Measurements from ENCODE around the gene IGSF3. TPM values are rescaled to one million over a fixed set of nuclear protein-coding genes. Genes with fewer than 3 reads are reported as not detected.
A peak's percentile ranks its signal among the peaks of the same experiment; 100 is the strongest.

Gene IGSF3
- total and polyA plus RNA-seq, 10 of the 15 experiments (the other 5 are each of a cell fraction or from before 2014, with no cell fraction given): 1.4 to 18.0 (median 9.6) TPM

- TF ChIP-seq ZNF217 (IDR thresholded peaks at IDR 0.05): peak; percentile 64; the same call in 1 of the 2 replicates
- no peak for TF ChIP-seq SREBF1 (IDR thresholded peaks at IDR 0.05; ENCODE audit: low read length)
- TF ChIP-seq, protein P1, sequence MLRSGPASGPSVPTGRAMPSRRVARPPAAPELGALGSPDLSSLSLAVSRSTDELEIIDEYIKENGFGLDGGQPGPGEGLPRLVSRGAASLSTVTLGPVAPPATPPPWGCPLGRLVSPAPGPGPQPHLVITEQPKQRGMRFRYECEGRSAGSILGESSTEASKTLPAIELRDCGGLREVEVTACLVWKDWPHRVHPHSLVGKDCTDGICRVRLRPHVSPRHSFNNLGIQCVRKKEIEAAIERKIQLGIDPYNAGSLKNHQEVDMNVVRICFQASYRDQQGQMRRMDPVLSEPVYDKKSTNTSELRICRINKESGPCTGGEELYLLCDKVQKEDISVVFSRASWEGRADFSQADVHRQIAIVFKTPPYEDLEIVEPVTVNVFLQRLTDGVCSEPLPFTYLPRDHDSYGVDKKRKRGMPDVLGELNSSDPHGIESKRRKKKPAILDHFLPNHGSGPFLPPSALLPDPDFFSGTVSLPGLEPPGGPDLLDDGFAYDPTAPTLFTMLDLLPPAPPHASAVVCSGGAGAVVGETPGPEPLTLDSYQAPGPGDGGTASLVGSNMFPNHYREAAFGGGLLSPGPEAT (IDR thresholded peaks at IDR 0.05; ENCODE audit: low read depth): peak; percentile 98
- TF ChIP-seq BMI1 (IDR thresholded peaks at IDR 0.05; ENCODE audit: borderline replicate concordance): peak; percentile 76; the same call in 1 of the 2 replicates
These were observed 109.4 kb downstream of the IGSF3 start (continued) for GRCh38 chr1:116558140-116558549.

- no TSS peak for BruUV-seq (replicated peaks)
- Histone ChIP-seq H3K4me3 (0 out of 2 replicates have a peak overlapping the region, but pooled peaks have one; percentile 9), H3K4me1 (ENCODE audit: control insufficient read depth, insufficient read depth, low read length) (peaks cover 70% of the 10 kb centered on the region), H3K36me3 (ENCODE audit: control insufficient read depth in 2 of 2, insufficient read depth in 2 of 2, low read length in 1 of 2) (0 out of 4 replicates have a peak, but pooled peaks cover 0 to 3% of the 10 kb centered on the region in 2 experiments), H3K4me2 (ENCODE audit: control insufficient read depth, insufficient read depth) (peak overlapping the region; percentile 84), H3K27ac (ENCODE audit: control insufficient read depth, insufficient read depth) (peak overlapping the region; percentile 100), H3K9ac (ENCODE audit: control insufficient read depth, insufficient read depth, low read length) (peak overlapping the region; percentile 75), H4K20me1 (ENCODE audit: control insufficient read depth, insufficient read depth) (no peaks in the 10 kb centered on the region), H3K9me3 (replicated peaks; ENCODE audit: control insufficient read depth, insufficient read depth, low read length) (no peaks in the 10 kb centered on the region), H2AFZ (ENCODE audit: control insufficient read depth, low read depth, low read length) (no peak overlapping the region), H3K79me2 (ENCODE audit: control insufficient read depth, insufficient read depth, low read length) (peaks cover 98% of the 10 kb centered on the region), H3K27me3 (replicated peaks in 1 of 2; ENCODE audit: control insufficient read depth in 2 of 2, insufficient read depth in 2 of 2, low read length in 1 of 2) (no peaks in the 10 kb centered on the region)
- ChIA-PET CTCF (interaction anchor here (1.0 to 4.0 kb wide), 12 partner anchors 9 to 419 kb away, joined by 3 to 30 read pairs (median 5); no protein-coding TSS in a partner anchor), RAD21 (ENCODE audit: unreplicated experiment) (interaction anchor here (0.8 to 5.9 kb wide), 17 partner anchors 8 to 505 kb away, joined by 3 to 50 read pairs (median 4); partner anchors contain the start of genes CD58 and TTF2), SMC1A (ENCODE audit: uncharacterized antibody, unreplicated experiment) (interaction anchor here (0.6 to 7.7 kb wide), 11 partner anchors 9 to 418 kb away, joined by 3 to 128 read pairs (median 11); no protein-coding TSS in a partner anchor), POLR2A (interaction anchor here (0.7 to 5.9 kb wide), 12 partner anchors 11 to 502 kb away, joined by 3 to 95 read pairs (median 8); partner anchors contain the start of genes CD58 and TTF2)
- intact Hi-C loops (cut with micrococcal nuclease; ENCODE audit: unreplicated experiment): loop anchor here (2.0 to 5.0 kb wide), 4 partner anchors 13 to 505 kb away; partner anchors contain the start of genes CD58 and TTF2
- FAIRE-seq (no peak), ATAC-seq (no peak), DNase-seq (ENCODE audit: low read depth, low spot score) (no peak)
- 3% methylated on average over 4 of the region's 4 CpGs for WGBS (ENCODE audit: insufficient coverage, insufficient replicate concordance, low lambda C conversion rate, missing lambda C conversion rate)
- in situ Hi-C loops (cut with MboI): loop anchor here (25.0 kb wide), 1 partner anchor 1105 kb away; no protein-coding TSS in a partner anchor
- TF ChIP-seq CREB1 (IDR thresholded peaks at IDR 0.05; ENCODE audit: low read depth) (no peak), SUZ12 (IDR thresholded peaks at IDR 0.05; ENCODE audit: unreplicated experiment) (no peak), HDAC6 (IDR thresholded peaks at IDR 0.05; ENCODE audit: unreplicated experiment) (no peak), RAD21 (IDR thresholded peaks at IDR 0.05; ENCODE audit: insufficient read depth, low read depth, low read length) (no peak), TCF7 (IDR thresholded peaks at IDR 0.05; ENCODE audit: borderline replicate concordance) (no peak), ZZZ3 (IDR thresholded peaks at IDR 0.05; ENCODE audit: control insufficient read depth, insufficient read length, low read depth) (no peak), ZBED1 (IDR thresholded peaks at IDR 0.05; ENCODE audit: borderline replicate concordance) (no peak), HDGF (IDR thresholded peaks at IDR 0.05) (peak; percentile 95), USF2 (IDR thresholded peaks at IDR 0.05; ENCODE audit: borderline replicate concordance, low read depth, low read length) (no peak), MTA3 (IDR thresholded peaks at IDR 0.05; ENCODE audit: borderline replicate concordance, low read length) (0 out of 2 replicates have a peak, but pooled peaks have one; percentile 2), NR2C1 (IDR thresholded peaks at IDR 0.05) (no peak), CBFB (IDR thresholded peaks at IDR 0.05; ENCODE audit: low read depth) (no peak), NFIC (IDR thresholded peaks at IDR 0.05; ENCODE audit: low read depth, low read length) (no peak), SMARCA5 (IDR thresholded peaks at IDR 0.05) (no peak)
- TF ChIP-seq, protein P2, sequence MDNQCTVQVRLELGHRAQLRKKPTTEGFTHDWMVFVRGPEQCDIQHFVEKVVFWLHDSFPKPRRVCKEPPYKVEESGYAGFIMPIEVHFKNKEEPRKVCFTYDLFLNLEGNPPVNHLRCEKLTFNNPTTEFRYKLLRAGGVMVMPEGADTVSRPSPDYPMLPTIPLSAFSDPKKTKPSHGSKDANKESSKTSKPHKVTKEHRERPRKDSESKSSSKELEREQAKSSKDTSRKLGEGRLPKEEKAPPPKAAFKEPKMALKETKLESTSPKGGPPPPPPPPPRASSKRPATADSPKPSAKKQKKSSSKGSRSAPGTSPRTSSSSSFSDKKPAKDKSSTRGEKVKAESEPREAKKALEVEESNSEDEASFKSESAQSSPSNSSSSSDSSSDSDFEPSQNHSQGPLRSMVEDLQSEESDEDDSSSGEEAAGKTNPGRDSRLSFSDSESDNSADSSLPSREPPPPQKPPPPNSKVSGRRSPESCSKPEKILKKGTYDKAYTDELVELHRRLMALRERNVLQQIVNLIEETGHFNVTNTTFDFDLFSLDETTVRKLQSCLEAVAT (IDR thresholded peaks at IDR 0.05): 0 out of 2 replicates have a peak, but pooled peaks have one; percentile 43
- TF ChIP-seq, protein P3, sequence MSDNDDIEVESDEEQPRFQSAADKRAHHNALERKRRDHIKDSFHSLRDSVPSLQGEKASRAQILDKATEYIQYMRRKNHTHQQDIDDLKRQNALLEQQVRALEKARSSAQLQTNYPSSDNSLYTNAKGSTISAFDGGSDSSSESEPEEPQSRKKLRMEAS (IDR thresholded peaks at IDR 0.05; ENCODE audit: low read depth, low read length): no peak
These were observed 110.1 kb downstream of the IGSF3 start for GRCh38 chr1:116557323-116557878.
